HG02571 (cell line): ENCODE results near the gene SOSTDC1.
"Not testable (repeated sequence)": the region's sequence is repeated elsewhere in the genome, so short reads cannot be mapped to it uniquely, and the experiment has no call there.

Source experiments
- ATAC-seq: cut with Tn5 transposase; IDR thresholded peaks from one replicate; pipeline ENCODE4 v1.9.1; 2021; ENCODE audit warnings: mild to moderate bottlenecking, moderate library complexity; ENCODE audit not compliant: unreplicated experiment

Gene SOSTDC1, protein sequence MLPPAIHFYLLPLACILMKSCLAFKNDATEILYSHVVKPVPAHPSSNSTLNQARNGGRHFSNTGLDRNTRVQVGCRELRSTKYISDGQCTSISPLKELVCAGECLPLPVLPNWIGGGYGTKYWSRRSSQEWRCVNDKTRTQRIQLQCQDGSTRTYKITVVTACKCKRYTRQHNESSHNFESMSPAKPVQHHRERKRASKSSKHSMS

DNA sequence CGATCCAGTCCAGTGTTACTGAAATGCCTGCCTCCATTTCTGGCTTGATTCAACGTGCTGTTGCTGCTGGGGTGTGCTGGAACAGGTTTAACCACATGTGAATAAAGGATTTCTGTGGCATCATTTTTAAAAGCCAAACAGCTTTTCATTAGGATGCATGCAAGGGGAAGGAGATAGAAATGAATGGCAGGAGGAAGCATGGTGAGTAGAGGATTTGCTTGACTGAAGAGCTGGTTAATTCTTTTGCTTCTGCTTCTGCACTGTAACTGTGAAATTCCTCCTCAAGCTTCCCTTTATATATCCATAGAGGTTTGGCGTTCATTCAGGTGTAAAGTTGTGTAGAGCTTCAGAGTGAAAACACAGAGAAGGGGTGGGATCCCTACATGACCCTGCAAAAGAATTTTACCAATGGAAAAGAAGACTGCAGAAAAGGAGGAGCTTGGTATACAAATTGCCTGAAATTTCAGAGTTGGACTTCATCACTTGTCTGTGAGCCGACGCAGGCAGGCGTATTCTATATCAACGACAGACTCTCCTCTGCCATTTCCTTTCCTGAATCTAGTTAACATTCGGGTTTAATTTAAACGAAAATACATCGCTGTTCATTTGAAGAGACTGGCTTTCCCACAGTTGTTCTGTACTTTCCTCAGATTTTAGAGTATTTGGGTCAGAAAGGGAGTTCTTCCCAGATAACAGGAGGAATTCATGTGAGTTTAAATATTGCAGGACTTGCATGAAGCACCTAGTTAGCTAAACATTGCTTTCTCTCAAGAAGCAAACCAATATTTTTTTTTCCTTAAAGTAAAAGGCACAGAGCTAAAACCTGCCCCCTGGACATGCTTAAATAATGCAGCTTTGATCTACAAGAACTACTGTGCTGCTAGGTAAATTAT is at the start of gene SOSTDC1:
Gene SOSTDC1, minus strand, starts transcription at position 270 of the 893 bp plus-strand sequence. Its CDS starts 70 bp downstream, at position 200.
- no peak for ATAC-seq

DNA sequence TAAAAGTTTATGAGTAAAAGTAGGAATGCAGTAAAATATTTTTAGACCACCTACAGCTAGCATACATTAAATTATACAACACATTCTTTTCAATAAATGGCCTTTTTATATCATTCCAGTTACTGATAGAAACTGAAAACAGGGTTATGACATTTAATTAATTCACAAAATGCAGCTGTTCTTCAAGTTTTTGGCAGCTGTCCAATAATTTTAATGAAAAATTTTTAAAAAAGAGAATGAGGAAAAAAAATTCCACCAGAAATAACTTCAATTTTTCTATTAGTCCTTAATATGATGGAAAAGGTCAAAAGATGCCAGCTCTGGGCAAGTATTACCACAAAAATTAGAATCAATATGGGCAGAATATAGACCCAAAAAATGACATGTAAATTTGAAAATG is 49.2 kb upstream of the SOSTDC1 start:
- no peak for ATAC-seq

DNA sequence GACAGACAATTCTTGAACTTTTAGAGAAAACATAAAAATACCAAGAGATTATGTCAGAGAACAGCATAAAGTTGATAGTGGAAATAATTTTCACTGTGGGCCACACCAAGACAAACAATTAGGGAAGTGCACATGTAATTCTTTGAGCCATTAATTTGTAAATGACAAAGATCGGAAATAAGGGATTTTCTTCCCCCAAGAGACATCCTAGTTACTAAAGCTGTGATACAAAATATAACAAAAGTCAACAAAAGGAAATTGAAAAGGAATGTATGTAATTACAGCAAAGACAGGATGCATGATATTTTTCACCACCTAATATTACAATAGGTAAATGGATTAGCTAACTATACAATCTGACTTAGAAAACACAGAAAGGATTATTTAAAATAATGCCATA is 48.7 kb upstream of the SOSTDC1 start:
- ATAC-seq = no peak

DNA sequence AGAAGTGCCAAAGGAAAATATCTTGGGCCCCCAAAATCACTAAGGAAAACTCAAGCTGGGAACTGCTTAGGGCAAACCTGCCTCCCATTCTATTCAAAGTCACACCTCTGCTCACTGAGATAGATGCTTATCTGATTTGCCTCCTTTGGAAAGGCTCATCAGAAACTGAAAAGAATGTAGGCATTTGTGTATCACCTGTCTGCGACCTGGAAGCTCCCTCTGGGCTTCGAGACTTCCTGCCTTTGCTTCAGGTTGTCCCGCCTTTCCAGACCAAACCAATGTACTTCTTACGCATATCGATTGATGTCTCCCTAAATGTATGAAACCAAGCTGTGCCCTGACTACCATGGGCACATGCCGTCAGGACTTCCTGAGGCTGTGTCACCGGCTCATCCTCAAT is 46.6 kb upstream of the SOSTDC1 start:
- no peak for ATAC-seq

DNA sequence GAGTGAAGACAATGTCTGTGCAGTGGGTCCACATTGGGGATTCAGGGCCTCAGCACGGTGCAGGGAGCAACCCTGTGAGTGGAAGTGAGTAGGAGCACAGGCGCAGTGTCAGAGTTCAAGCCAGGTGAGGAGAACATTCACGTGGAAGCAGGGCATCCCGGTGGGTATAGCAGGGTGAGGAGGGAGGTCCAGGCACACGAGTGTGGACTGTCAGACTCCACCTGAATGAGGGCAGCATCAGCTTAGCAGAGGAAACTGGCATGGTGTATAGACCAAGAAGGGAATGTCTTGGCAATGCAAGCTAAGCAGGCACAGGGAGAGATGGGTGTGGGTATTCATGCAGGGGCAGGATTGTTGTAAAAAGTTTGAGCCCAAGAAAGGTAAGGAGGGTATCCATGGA is 45.8 kb upstream of the SOSTDC1 start:
- ATAC-seq = no peak

DNA sequence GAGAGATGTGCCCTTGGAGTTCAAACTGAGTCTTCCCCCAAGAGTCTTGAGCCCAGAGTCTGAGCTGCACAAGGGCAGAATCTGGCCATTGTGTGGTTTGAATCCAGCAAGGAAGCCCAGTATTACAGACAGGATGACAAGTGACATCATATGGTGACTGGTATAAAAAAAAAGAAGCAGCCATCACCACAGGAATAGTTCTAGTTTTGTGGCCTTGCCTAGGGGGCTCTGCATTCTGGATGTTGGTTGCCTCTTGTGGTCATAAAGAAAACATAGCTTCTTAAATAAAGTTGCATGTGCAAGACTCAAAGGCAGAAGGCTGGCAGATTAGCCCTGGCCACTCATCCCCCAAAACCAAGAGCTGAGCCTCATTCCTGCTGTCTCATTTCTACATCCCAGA is 44.3 kb upstream of the SOSTDC1 start:
- no peak for ATAC-seq

DNA sequence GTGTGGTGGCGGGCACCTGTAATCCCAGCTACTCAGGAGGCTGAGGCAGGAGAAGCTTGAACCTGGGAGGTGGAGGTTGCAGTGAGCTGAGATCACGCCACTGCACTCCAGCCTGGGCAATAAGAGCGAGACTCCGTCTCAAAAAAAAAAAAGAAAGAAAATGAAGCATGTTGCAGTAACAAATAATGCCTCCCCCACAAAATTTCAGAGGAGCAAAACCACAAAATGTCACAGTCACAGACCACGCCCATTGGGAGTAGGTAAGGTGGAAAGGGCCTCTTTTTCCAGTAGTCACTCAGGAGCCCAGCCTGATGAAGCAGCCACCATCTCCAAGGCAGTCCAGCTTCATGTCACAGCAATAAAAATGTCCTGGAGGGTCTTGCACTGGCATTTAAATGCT is 40.9 kb upstream of the SOSTDC1 start:
- ATAC-seq = not testable (repeated sequence)

DNA sequence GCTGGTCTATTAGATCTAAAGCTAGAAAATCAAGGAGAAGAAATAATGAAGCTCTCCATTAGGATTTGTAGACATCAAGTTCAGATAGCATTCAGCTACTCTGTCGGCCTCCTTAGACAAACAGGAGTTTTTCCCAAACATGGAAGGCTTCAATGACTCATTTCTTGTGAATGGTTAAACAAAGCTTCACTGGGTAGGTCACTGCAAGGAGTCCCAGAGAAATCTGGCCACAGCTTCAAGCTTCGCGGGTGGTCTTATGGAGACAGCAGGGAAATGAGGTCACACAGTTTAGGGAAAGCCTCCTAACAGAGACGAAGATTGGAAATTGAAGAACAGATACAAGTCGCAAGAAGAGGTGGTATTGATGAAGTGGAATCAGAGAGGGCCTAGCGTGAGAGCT is 38.5 kb upstream of the SOSTDC1 start:
- ATAC-seq = no peak

DNA sequence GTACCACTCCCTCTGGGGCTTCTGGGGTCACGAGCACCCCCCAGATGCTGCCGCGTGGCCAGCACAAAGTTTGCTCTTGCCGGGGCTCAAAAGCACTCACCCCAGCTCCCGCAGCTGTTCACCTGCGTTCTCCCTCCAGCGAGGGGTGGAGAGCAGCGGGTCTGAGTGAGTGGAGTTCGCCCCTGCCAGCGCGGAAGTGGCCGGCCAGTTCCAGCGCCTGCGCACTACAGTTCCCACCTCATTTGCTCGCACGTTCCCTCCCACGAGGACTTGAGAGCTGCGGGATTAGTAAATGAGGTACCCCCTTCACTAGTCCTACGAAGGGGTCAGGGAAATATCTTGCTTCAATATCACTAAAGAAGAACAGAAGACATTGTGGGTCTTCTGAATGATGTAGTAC is 36.8 kb upstream of the SOSTDC1 start:
- no peak for ATAC-seq

DNA sequence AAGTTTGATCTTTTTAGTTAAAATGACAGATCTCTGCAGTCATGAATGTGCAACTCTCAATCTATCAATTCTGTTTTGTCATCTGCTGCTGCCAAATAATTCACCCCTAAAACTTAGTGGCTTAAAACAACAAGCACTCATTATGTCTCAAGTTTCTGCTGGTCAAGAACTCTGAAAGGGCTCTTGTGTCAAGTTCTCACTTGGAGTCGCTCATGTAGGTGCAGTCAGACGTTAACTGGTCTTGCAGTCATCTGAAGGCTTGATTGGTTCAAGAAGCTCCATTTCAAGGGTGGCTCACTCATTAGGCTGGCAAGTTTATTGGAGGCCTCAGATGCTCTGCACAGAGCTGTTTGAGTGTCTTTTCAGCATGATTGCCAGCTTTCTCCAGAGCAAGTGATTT is 32.6 kb upstream of the SOSTDC1 start:
- ATAC-seq = no peak

DNA sequence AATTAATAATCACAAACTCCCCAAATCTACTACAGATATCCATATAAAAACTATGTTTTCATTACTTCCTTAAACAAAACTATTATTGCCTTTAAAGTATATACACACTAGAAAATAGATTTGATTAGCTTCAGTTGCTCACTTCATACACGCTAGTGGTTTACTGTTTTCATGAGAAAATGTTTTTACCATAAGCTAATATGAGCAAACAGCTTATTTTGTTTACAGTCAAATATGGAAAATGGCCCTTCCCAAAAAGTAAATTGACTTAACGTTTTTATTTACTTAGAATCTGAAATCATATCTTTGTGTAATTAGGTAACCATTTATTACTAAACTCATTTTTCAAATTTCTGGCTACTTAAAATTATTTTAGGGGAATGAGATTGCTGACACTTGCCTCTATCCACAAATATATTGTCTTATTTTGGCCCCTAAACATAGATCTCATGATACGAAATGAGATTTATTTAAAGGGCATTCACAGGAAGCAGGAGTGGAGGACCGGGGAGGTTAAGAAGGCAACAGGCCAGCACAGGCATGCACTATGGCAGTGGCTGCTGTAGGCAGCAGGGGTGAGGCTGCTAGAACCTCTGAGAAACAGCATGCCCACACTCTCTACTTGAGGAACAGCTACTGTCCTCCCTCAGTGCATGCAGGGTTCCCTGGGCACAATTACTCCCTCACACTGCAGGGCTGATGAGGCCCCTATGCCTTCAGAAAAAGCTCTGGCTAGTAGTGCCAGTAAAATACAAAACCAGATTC is 29.6 kb upstream of the SOSTDC1 start:
- no peak for ATAC-seq

DNA sequence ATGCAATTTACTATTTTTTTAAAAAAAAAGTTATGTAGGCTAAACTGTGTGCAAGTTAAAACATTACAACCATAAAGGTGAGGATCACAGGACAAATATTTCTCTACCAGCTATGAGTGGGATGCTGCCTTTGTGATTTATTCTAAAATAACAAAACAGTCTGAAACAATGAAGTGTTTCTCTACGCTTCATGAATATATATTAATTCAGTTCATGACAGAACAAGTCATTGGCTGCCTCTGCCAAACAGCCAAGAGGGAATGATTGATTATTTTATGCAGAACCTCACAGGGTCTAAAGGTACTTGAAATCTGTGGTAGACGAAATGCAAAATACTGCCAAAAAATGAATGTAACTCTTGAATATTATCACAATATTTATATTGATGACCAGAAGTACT is 29.0 kb upstream of the SOSTDC1 start:
- no peak for ATAC-seq

DNA sequence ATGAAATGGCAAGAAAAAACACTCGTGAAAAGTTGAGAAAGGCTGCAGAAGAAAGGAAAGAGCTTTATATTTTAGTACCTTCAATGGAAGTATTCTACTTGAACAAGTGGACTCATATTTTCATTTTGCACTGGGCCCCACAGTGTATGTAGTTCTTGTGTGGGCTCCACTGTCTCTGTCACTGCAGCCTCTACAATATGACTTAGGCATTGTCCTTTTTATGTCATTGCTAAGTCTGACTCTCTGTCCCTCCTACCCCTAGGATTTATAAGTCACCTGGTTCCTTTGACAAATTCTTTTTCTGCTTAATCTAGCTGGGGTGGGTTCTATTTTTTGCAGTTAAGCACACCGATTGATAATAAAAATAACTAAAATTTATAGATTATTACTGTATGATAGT is 27.7 kb upstream of the SOSTDC1 start:
- ATAC-seq = no peak

DNA sequence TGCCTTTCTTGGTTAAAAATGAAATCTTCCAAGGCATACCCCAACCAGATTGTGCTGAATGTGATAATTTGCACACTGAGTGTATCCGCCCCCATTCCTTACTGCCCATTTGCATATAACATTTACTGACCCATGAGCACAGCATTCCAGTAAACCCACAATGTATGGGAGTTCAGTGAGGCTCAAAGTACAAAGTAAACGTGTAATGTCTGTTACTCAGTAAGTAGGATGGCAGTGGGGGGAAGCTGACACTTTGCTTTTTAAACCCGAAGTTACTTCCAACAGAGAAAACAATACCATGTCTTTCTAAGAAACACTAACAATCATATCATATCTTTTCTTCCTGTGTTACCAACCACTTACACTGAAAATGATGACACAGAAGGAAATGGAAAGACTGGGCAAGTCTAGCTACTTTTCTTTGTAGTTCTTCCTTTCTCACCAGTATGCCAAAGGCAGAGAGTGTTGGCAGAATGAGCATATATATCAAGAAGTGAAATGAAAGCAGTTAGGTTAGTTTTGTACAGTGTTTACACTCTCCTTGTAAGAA is 27.1 kb upstream of the SOSTDC1 start:
- ATAC-seq = no peak

DNA sequence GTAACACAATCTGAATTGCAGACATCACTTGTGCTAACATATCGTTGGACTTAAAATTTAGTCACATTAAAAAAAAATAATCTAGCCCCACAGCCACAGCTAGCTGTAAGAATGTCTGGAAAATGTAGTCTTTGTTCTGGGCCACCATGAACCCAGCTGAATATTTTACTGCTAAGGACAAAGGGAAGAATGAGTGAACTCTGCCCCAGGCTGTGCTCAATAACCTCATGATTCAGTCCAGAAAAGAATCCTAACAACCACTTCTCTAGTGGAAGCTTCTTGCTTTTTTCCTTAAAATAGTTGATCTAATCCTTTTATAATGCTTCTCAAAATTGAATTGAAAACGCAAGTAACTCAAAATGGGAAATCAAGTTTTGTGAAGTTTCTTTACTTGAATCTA is 25.6 kb upstream of the SOSTDC1 start:
- ATAC-seq = no peak

DNA sequence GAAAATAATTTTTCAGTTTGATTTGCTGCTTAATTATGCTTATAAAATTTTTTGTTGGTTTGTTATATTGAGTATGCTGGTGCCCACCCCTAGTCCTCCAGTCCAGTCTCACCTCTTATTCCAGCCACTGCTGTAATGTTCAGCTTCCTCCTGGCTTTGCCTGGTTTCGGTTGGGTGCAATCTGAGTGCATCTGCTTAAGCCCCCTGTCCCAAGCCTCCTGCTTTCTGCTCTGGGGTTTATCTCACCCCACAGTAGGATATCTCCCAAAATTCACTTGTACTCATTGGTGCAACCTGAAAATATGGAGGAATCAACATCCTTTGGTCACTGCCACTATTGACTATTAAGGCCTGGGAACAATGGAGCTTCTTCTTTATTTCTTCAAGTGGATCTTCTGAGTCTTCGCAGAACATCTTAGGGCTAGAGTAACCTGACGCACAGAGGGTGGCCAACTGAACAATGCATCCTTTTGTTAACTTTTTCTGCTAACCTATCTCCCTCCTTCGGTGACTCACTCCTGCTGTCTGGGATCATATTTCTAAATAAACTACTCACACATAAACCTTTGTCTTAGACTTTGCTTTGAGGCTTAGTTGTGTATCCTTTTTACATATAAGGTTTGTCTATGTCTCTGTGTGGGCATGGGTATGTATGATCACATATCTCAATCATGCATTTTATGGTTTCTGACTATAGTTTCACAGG is 19.1 kb upstream of the SOSTDC1 start:
- ATAC-seq = no peak

DNA sequence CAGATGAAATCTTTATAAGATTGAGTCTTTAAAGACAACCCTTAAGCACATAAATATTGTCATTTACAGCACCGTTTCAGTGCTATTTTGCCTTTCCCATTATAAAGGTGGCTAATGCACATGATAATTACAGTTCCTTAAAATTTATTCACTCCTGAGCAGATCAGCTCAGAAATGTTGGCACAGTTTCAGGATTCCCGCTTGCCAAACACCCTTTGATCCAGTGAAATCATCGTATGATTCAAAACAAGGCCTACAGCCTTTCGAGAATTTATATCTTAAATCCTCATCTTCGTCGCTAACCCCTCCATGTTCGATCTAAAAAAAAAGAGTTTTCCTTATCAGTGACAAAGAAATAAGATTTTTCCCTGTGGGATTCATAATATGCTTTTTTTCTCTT is 14.1 kb upstream of the SOSTDC1 start:
- no peak for ATAC-seq

DNA sequence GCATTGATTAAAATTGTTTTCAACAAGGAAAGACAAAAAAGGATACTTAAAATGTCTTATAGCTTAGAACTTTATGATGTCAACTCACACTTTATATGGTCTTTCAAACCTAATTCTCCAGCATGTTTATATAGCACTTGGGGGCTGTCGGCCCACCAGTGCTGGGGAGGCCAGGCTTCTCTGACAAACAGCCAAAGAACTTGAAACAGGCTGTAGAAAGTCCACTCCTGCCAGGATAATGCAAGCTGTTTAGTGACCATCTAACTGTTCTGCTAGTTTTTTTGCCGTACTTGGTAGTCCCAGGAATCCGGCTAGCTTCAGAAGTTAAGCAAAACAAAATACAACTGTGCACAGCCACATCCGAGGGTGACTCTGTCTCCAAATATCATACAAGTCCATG is 13.6 kb upstream of the SOSTDC1 start:
- no peak for ATAC-seq

DNA sequence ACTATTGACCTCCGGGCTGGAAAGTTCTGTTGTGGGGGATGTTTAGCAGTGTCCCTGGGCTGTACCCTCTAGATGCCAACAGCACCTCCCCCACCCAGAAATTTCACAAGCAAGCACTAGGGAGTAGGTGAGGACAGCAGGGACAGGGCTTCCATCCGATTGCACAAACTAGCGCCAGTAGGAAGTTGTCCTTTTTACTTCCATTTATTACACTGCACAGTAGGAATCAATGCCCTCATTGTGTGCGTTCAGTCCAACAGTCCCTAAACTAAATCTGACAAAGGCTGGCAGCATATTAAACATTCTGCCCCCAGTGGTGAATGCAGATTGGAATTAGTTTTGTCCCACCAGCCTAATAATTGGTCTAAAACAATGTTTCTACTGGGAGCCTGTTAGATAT is 6.4 kb upstream of the SOSTDC1 start:
- no peak for ATAC-seq

DNA sequence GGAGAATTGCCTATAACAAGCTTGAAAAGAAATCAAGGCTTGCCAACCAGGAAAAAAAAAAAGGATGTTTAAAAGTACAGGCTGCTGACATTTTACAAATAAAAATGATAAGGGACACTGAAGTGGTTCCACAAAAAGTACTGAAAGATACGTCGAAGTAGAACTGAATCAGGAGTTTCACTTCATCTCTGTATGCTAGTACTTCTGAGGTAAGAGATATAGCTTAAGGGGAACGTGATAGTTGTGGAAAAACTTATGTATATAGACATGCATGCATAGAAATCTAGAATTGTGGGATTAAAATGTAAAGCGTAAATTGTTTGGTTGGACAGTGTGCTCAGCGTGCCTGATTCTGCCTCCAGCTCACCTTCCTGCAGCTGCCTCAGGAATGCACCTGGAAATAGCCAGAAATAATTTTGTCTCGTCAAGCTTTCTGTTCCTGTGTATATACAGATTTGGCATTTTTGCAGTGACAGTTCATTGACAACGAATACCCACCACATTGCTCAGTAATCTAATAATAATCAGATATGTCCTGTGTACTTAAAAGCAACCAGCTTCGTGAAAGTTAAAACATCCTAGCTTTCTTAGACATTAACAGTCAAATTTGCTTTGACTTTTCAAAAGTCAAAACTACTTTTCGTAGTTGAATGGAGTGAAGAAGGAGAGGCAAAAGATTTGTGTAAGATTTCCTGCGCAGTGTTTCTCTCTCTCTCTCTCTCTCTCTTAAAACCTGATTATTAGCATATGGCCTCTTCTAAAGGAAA is 1.4 kb downstream of the SOSTDC1 start:
- no peak for ATAC-seq
